SIG-M5 (cell line): ENCODE results near the gene ZNF83.
"Not testable (repeated sequence)": the region's sequence is repeated elsewhere in the genome, so short reads cannot be mapped to it uniquely, and the experiment has no call there.

Experiments
- DNase-seq: peaks from one replicate; lab custom pipeline; 2025; lab: John Stamatoyannopoulos, UW

The ZNF83 gene

DNA sequence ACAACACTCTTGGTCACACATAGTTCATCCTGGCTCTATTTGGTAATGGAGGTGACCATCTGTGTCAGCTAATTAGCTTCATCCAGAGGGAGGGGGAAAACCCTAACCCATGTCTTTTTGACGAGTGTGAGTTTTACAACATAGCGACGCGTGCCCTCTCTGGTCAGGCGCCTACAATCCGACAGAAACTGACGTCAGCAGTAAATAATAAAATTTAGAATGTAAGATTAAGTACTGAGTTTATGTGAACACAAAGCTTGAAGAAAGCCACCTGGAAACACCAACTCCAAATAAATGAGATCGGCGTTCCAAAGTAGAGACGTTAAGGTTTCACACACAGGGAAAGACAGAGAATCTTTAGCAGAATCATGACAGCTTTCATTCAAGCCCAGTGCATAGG is 1.8 kb upstream of the ZNF83 start:
- DNase-seq = no peak

DNA sequence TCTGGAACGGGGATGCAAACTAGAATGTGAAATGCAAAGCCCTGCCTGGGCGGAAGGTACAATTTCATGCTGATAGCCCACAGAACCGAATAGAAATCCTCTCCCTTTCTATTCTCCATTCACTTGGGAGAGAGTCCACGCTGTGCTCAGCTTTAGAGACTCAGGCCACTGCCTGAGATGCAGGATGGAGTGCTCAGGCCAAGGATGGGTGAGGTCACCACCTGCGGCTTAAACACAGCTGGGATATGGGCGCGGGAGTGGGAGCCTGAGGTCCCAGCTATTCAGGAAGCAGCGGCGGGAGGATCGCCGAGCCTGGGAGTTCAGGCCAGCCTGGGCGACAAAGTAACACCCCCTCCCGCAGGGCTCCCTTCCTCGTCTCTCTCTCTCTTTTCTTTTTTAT is 446 bp upstream of the ZNF83 start:
- DNase-seq = no peak

DNA sequence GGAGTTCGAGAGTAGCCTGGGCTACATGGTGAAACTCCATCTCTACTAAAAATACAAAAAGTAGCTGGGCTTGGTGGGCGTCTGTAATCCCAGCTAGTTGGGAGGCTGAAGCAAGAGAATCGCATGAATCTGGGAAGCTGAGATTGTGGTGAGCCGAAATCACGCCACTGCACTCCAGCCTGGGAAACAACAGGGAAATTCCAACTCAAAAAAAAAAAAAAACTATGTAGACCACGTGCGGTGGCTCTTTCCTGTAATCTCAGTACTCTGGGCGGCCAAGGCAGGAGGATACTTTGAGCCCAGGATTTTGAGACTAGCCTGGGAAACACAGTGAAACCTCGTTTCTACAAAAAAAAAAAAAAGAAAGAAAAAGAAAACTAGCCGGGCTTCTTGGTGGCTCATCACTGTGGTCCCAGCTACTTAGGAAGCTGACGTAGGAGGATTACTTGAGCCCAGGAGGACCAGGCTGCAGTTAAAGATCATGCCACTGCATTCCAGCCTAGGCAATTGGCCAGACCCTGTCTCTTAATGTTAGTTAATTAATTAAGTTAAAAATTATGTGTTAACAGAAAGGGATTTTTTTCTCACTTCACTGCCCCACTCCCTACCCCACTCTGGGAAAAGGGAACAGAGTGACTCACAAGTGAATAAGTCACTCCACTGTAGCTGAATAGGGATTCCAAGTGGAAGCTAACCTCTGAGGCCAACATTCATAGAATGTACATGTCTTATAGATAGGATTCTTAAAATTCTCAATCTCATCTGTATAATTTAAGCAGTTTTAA is 2.2 kb downstream of the ZNF83 start:
- no peak for DNase-seq

DNA sequence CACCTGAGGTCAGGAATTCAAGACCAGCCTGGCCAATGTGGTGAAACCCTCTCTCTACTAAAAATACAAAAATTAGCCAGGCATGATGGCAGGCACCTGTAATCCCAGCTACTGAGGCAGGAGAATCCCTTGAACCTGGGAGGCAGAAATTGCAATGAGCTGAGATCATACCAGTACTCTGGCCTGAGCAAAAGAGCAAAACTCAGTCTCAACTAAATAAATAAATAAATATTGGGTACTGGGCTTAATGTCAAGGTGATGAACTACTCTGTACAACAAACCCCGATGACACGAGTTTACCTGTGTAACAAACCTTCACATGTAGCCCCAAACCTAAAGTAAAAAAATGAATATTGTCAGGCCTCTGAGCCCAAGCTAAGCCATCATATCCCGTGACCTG is 10.7 kb downstream of the ZNF83 start:
- not testable (repeated sequence) for DNase-seq

DNA sequence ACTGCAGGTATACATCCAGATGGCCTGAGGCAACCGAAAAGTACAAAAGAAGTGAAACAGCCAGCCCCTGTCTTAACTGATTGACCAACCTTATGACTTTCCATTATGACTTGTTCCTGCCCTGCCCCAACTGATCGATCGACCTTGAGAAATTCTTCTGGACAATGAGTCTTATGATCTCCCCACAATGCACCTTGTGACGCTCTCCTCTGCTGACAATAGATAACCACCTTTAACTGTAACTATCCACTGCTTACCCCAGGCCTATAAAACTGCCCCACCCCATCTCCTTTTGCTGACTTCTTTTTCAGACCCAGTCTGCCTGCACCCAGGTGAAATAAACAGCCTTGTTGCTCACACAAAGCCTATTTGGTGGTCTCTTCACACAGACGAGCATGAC is 11.2 kb downstream of the ZNF83 start:
- no peak for DNase-seq

DNA sequence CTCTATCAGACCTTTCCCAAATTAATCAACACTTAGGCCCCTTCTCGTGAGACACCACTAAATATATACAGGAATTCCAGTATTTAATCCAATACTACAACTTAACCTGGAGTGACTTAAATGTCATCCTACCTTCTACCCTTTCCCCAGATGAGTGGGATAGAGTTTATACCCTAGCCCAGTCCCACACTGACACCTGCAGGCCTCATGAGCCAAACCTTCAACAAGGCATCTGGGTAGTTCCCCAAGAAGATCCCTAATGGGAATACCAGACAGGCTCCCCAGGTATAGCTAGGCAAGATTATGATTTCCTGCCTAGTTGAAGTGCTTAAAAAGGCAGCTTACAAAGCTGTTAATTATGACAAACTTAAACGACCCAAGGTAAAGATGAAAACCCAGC is 15.9 kb downstream of the ZNF83 start:
- DNase-seq = no peak

DNA sequence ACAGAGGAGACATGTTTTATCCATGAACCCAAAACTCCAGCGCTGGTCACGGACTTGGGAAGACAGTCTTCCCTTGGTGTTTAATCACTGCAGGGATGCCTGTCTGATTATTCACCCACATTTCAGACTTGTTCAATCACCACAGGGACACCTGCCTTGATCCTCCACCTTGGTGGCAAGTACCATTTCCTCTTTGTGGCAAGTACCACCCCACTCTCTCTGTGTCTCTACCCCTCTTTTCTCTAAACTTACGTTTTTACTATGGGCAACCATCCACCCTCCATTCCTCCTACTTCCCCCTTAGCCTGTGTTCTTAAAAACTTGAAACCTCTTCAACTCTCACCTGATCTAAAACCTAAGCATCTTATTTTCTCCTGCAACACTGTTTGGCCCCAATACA is 16.8 kb downstream of the ZNF83 start:
- no peak for DNase-seq

DNA sequence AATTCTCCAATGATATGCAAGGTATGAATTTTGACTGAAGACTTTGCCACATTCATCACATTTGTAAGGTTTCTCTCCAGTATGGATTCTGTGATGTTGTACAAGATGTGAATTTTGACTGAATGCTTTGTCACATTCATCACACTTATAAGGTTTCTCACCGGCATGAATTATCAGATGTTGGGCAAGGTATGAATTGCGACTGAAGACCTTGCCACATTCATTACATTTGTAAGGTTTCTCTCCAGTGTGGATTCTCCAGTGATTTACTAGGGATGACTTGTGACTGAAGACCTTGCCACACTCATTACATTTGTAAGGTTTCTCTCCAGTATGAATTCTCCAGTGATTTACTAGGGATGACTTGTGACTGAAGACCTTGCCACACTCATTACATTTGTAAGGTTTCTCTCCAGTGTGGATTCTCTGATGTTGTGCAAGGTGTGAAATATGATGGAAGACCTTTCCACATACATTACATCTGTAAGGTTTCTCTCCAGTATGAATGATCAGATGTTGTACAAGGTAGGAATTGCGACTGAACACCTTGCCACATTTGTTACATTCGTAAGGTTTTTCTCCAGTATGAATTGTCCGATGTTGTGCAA is 24.8 kb downstream of the ZNF83 start:
- DNase-seq = no peak

DNA sequence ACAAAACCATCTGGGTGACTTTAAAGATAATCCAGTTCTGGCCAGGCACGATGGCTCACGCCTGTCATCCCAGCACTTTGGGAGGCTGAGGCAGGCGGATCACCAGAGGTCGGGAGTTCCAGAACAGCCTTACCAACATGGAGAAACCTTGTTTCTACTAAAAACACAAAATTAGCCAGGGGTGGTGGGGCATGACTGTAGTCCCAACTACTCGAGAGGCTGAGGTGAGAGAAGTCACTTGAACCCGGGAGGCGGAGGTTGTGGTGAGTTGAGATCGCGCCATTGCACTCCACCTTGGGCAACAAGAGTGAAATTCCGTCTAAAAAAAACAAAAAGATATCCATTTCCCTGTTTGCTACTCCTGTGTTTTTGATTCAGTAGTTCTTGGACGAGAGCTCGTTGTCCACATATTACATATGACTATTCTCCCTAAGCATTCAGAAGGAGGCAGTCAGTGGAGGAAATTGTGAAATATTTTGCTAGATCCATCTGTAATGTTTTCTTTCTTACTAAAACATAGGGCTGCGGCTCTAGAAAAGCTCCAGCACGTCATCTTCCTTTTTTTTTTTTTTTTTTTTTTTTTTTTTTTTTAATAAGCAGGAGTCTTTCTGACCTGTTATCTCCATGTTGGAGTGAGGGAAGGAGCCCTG is 34.5 kb downstream of the ZNF83 start:
- no peak for DNase-seq

DNA sequence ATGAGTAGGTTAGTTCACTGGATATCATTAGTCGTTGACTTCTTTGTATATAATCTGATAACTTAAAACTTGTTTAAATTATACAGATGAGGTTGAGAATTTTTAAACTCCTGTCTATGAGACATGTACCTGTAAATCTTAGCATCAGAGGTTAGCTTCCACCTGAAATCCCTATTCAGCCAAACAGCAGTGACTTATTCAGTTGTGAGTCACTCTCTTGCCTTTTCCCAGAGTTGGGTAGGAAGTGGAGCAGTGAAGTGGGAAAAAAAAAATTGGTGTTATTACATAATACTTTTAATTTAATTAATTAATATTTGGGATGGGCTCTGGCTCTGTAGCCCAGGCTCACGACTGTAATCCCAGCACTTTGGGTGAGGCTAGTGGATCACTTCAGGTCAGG is 35.2 kb downstream of the ZNF83 start:
- DNase-seq = no peak

DNA sequence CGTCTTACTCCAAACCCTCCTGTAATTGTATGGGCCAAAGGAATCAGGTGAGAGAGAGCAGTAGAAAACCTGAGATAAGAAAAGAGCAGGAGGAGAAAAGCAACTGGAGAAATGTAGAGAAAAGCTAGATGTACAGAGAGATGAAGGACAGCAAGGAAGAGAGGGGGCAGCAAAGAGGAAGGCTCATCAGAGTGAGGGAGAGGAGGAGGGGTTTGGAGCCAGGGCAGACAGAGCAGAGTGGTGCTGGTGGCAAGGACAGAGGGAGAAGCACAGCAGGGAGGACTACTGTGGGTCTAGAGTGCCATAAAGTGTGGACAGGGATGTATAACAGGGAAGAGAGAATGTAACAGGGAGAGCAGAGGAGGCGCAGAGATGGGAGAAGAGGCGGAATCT is 36.2 kb downstream of the ZNF83 start:
- not testable (repeated sequence) for DNase-seq

DNA sequence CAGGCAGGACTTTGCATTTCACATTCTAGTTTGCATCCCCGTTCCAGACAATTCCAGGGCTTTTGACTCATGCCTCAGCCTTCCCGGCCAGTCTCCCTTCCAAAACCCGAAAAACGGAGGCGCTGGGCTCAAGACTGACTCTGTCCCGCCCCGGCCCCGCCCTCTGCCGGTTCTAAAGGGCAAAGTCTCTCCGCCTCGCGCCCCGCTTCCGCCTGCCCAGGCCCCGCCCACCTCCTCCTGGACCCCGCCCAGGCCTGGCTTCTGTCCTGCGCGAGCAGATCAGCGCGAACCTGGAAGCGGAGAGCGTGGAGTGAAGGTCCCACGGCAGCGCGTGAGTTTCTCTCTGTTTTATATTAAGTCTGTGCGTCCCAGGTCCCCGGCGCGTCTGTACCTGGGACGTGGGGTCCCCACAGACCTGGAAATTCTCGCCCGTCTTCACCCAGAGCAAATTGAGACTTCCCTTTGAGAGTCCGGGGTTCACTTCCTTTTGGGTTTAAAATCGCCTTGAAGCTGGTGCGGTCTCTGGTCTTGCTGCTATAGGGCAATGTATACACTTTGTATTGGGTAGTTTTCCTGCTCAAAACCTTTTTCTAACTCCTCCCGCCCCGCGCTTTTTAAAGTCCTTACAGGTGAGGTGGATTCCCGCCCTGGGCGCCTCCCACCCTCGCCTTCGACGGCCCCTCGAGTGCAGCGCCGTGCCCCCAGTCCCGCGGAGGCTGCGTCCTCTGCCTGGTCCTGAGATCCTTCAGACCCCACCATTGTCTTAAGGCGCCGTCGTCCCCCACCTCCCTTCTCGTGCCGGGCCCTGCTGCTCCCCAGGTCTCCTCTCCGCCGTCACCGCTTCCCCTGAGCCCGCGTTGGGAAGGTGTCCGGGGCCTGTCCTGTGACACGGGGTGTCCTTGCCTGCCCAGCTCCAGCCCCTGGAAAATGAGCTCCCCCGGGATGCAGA is 36.9 kb downstream of the ZNF83 start:
- no peak for DNase-seq

DNA sequence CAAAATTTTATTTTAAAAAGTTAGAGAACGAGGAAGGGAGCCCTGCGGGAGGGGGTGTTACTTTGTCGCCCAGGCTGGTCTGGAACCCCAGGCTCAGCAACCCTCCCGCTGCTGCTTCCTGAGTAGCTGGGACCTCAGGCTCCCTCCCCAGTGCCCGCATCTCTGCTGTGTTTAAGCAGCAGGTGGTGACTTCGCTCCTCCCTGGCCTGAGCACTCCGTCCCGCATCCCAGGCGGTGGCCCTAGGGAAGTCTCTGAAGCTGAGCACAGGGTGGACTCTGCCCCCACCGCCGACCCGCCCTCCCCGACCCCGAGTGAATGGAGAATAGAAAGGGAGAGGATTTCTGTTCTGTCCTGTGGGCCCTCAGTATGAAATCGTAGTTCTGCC is 37.5 kb downstream of the ZNF83 start:
- no peak for DNase-seq

DNA sequence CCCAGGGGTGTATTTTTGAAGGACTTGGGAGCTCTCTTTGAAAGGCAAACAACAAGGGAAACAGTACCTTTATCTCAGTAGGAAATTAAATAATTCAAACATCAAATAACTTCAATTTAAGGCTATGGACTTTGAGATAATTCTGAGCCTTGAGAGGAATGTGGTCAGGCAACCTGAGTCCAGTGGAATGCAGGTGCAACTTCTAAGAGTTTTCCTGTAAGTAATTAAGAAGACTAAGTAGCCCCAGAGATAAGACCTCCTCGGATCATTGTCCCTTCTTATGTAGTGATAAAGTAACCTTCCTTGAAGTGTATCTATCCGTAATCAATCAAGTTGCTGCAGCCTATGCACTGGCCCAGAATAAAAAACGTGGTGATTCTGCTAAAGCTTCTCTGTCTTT is 38.9 kb downstream of the ZNF83 start:
- no peak for DNase-seq

DNA sequence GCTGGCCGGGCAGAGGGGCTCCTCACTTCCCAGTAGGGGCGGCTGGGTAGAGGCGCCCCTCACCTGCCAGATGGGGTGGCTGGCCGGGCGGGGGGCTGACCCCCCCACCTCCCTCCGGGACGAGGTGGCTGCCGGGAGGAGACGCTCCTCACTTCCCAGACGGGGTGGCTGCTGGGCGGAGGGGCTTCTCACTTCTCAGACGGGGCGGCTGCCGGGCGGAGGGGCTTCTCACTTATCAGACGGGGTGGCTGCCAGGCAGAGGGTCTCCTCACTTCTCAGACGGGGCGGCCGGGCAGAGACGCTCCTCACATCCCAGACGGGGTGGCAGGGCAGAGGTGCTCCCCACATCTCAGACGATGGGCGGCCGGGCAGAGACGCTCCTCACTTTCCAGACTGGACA is 44.7 kb downstream of the ZNF83 start:
- not testable (repeated sequence) for DNase-seq

DNA sequence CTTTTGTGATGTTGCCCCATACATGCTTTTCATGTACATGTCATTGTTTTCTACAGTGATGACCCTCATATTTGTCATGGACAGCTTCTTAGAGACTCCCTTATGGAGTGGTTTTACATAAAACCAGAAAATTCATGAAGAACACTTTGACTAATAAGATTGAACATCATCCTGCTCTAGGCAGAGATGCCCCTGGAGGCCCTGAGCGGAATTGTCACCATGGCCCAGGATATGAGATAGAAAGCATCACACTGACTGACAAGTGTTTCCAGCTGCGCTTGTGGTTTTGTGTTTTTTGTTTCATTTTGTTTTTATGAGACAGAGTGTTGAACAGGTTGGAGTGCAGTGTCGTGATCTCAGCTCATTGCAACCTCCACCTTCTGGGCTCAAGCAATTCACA is 45.9 kb downstream of the ZNF83 start:
- no peak for DNase-seq

DNA sequence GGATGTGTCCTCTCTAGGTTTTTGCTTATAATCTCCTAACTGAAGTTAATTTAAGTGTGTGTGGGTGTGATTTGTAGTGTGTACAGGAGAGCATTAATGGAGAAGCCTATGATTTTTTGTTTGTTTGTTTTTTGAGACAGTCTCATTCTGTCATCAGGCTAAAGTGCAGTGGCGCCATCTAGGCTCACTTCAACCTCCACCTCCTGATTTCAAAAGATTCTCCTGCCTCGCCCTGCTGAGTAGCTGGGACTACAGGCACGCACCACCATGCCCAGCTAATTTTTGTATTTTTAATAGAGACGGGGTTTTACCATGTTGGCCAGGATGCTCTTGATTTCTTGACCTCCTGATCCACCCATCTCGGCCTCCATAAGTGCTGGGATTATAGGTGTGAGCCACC is 47.4 kb downstream of the ZNF83 start:
- DNase-seq = no peak

DNA sequence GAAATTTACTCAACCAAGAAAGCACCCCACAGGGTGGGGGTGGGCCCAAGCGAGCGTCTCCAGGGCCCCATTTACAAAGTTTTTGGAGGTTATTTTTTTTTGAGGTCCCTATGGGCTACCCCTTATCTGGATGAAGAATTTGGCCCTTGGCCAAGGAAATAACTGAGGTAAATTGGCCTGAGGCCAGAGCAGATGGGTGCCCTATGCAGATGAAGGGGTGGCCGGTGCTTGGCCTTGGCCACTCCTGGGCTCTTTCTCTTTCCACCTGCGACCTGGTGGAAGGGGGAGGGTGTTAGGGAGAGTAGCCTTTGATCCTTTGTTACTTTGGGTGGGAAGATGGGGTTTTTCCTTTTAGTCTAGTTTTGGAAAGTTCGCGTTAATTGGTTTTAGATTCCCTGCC is 52.6 kb downstream of the ZNF83 start:
- no peak for DNase-seq

DNA sequence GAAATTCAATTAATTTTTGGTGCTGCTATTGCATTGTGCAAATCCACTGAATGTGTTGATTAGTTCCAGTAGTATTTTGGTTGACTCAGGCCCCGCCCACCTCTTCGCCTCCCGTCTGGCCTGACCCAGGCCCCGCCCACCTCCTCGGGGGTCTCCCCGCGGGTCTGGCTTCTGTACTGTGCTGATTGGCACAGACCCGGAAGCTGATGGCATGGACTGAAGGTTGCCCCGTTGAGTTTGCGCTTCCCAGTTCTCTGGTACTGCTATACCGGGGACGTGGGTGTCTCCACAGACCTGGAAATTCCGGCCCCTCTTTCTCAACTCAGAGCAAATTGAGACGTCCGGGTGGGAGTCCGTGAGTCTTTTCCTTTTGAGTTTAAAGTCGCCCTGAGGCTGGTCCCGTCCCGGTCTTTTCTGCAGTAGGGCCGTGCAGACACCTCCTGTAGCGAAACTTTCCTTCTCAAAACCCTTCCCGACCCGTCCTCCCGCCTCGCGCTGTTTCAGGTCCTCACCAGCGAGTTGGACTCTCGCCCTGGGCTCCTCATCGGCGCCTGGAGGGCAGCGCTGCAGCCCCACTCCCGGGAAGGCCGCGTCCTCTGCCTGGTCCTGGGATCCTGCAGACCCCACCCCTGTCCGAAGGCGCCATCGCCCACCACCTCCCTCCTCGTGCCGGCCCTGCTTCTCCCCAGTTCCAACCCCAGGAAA is 53.3 kb downstream of the ZNF83 start:
- DNase-seq = no peak

DNA sequence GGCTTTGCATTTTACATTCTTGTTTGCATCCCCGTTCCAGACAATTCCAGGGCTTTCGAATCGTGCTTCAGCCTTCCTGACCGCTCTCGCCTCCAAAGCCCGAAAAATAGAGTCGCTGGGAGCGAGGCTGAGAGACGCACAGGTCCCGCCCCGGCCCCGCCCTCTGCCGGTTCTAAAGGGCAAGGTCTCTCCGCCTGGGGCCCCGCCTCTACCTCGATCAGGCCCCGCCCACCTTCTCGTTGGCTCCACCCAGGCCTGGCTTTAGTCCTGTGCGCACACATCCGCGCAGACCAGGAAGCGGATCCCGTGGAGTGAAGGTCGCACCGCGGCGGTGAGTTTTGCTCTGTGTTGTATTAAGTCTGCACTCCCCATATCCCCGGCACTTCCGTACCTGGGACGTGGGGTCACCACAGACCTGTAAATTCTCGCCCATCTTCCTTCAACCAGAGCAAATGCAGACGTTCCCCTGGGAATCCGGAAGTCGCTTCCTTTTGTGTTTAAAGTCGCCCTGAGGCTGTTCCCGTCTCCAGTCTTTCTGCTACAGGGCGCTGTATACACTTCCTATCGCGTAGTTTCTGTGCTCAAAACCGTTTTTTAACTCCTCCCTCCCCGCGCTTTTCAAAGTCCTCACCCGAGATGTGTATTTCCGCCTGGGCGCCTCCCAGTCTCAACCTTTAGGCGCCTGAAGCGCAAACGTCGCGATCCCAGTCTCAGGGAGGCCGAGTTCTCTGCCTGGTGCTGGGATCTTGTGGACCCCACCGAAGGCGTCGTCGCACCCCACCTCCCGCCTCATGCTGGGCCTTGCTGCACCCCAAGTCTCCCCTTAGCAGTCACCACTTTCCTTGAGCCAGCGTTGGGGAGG is 67.9 kb downstream of the ZNF83 start, which contains the start of gene ZNF701:
Gene ZNF701 (plus strand): TSS at position 288 of the 862 bp plus-strand sequence. CDS start 3,861 bp downstream, outside the sequence.
- no peak for DNase-seq

DNA sequence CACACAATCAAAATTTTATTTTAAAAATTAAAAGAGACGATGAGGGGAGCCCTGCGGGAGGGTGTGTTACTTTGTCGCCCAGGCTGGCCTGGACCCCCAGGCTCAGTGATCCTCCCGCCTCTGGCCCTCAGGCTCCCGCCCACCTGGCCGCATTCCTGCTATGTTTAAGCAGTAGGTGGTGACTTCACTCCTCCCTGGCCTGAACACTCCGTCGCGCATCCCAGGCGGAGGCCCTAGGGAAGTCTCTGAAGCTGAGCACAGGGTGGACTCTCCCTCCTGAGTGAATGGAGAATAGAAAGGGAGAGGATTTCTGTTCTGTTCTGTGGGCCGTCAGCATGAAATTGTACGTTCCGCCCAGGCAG is 68.5 kb downstream of the ZNF83 start:
- DNase-seq = not testable (repeated sequence)
